Measurements from ENCODE around the gene SLC6A15.

GRCh38 chr12:84826925-84827324 lies 85.7 kb downstream of the SLC6A15 start:
- TF ChIP-seq CTCF (IDR thresholded peaks at IDR 0.05; ENCODE audit: extremely low read depth in 1 of 2, insufficient read depth in 1 of 2, low read depth in 1 of 2, low read length in 2 of 2) (no peak), EZH2 (IDR thresholded peaks at IDR 0.05; ENCODE audit: borderline replicate concordance, low read depth, low read length, severe bottlenecking) (no peak), POLR2A (IDR thresholded peaks at IDR 0.05; ENCODE audit: low read depth, low read length) (no peak), MAX (IDR thresholded peaks at IDR 0.05; ENCODE audit: insufficient read depth, insufficient read length) (no peak), POLR2AphosphoS5 (IDR thresholded peaks at IDR 0.05; ENCODE audit: insufficient read depth, low read depth, low read length) (no peak)

Data from endothelial cell of umbilical vein (primary cell).